Naive thymus-derived CD4-positive, alpha-beta T cell (primary cell): ENCODE results near the gene EXO1. TPM values are rescaled to one million over a fixed set of nuclear protein-coding genes. Genes with fewer than 3 reads are reported as not detected.
"Not testable (repeated sequence)": the region's sequence is repeated elsewhere in the genome, so short reads cannot be mapped to it uniquely, and the experiment has no call there.

Experiments
- ATAC-seq: fragments of 150-1000 bp; cut with Tn5 transposase; 2 replicates; pipeline ENCODE4 v1.10.0; 2021; ENCODE audit warnings: mild to moderate bottlenecking, moderate library complexity
- CTCF ChIA-PET: fragments of 350-600 bp; sonication (Branson Sonifier 250); formaldehyde crosslinking; loops from one replicate; lab custom pipeline; 2021; ENCODE audit warnings: antibody characterized with exemption; lab: Charles Lee
- POLR2A ChIA-PET: fragments of 350-600 bp; sonication (Branson Sonifier 250); formaldehyde crosslinking; loops from one replicate; lab custom pipeline; 2021; ENCODE audit warnings: antibody characterized with exemption, inconsistent platforms; lab: Charles Lee
- DNase-seq, 9 donors: peaks; one replicate each; pipeline versions ENCODE4 v3.0.0 to v3.0.0-alpha.2; 2020 to 2022; ENCODE audit warnings: mixed read lengths in 1 of 9
- H3K27ac ChIP-seq: one replicate; pipeline ENCODE4 v1.7.0; 2013; ENCODE audit warnings: mild to moderate bottlenecking, low read depth, low read length, moderate library complexity
- H3K27me3 ChIP-seq, 2 donors: one replicate each; pipeline ENCODE4 v1.7.0; 2013; ENCODE audit warnings: low read length in 2 of 2, mild to moderate bottlenecking in 2 of 2, moderate library complexity in 2 of 2; ENCODE audit not compliant: control insufficient read depth in 2 of 2, insufficient read depth in 2 of 2
- H3K36me3 ChIP-seq, 3 experiments: 1 replicate in 2 of 3; 2 replicates in 1 of 3; pipeline ENCODE4 v1.7.0; 2013; ENCODE audit warnings: low read length in 3 of 3, mild to moderate bottlenecking in 3 of 3, moderate library complexity in 1 of 3; ENCODE audit not compliant: insufficient read depth in 3 of 3, control insufficient read depth in 2 of 3
- H3K4me1 ChIP-seq, 2 donors: one replicate each; pipeline ENCODE4 v1.7.0; 2013; ENCODE audit warnings: low read length in 2 of 2, mild to moderate bottlenecking in 2 of 2, moderate library complexity in 1 of 2; ENCODE audit not compliant: control insufficient read depth in 2 of 2, insufficient read depth in 2 of 2
- H3K4me3 ChIP-seq: 2 replicates; pipeline ENCODE4 v1.7.0; 2013; ENCODE audit warnings: mild to moderate bottlenecking, low read length
- H3K9me3 ChIP-seq, 3 experiments: 1 replicate in 2 of 3; 2 replicates in 1 of 3; pipeline ENCODE4 v1.7.0; 2013; ENCODE audit warnings: low read length in 3 of 3; ENCODE audit not compliant: control insufficient read depth in 2 of 3
- H3K27ac Mint-ChIP-seq, 9 donors: one replicate each; pipeline ENCODE4 v1.8.0; 2020 to 2022; ENCODE audit warnings: mixed read lengths in 9 of 9, mild to moderate bottlenecking in 8 of 9, moderate library complexity in 5 of 9, inconsistent platforms in 2 of 9
- H3K27me3 Mint-ChIP-seq, 5 donors: one replicate each; pipeline ENCODE4 v1.8.0; 2021 to 2022; ENCODE audit warnings: mixed read lengths in 5 of 5, mild to moderate bottlenecking in 1 of 5
- H3K36me3 Mint-ChIP-seq, 5 donors: one replicate each; pipeline ENCODE4 v1.8.0; 2020 to 2022; ENCODE audit warnings: mixed read lengths in 5 of 5, mild to moderate bottlenecking in 3 of 5, inconsistent platforms in 1 of 5
- H3K4me1 Mint-ChIP-seq, 7 donors: one replicate each; pipeline ENCODE4 v1.8.0; 2020 to 2022; ENCODE audit warnings: mixed read lengths in 7 of 7, mild to moderate bottlenecking in 3 of 7, inconsistent platforms in 1 of 7
- H3K4me3 Mint-ChIP-seq, 10 donors: one replicate each; pipeline ENCODE4 v1.8.0; 2020 to 2022; ENCODE audit warnings: mild to moderate bottlenecking in 10 of 10, mixed read lengths in 10 of 10, moderate library complexity in 6 of 10, inconsistent platforms in 2 of 10
- H3K9me3 Mint-ChIP-seq, 11 donors: one replicate each; pipeline ENCODE4 v1.8.0; 2020 to 2022; ENCODE audit warnings: mixed read lengths in 11 of 11, mild to moderate bottlenecking in 4 of 11, inconsistent platforms in 1 of 11, moderate library complexity in 1 of 11
- intact Hi-C, 2 donors: fragments of 100-400 bp; cut with micrococcal nuclease; formaldehyde crosslinking; loops; one replicate each; pipeline ENCODE4 v1.15.1; 2023
- polyA plus RNA-seq, 2 donors: library from polyadenylated mRNA; unstranded; fragments of 300-500 nt; fragmentation: Illumina TruSeq; gene quantifications; one replicate each; pipeline ENCODE4 v1.2.3, GENCODE V29; 2021
- total RNA-seq, 6 experiments: library from RNA in 5 of 6; stranded (reverse) in 5 of 6; gene quantifications; 1 replicate in 5 of 6; 2 replicates in 1 of 6; pipeline ENCODE4 v1.2.3 and lab custom pipeline; 2021 to 2026

Gene EXO1
- total and polyA plus RNA-seq, 7 experiments from 2014 or later = 0.11 to 29.8 (median 1.0) TPM; not detected in 2

- peaks cover 0 to 2% (median 0%) of the 10 kb centered on the region in 5 donors for H3K36me3 Mint-ChIP-seq
- Histone ChIP-seq H3K27me3 (no peaks in the 10 kb centered on the region), H3K36me3 (peaks cover 0 to 3% (median 0%) of the 10 kb centered on the region in 3 experiments), H3K4me1 (peaks cover 6 to 12% of the 10 kb centered on the region in 2 donors), H3K4me3 (peak overlapping the region; percentile 96), H3K9me3 (no peaks in the 10 kb centered on the region), H3K27ac (peak overlapping the region; percentile 96)
- no peaks in the 10 kb centered on the region for H3K9me3 Mint-ChIP-seq
- H3K27ac Mint-ChIP-seq = peak overlapping the region; percentile 95 to 99 (median 99)
- ChIA-PET CTCF (interaction anchor here (1.1 to 1.5 kb wide), 3 partner anchors 9 to 236 kb away, joined by 4 read pairs; no protein-coding TSS in a partner anchor), POLR2A (interaction anchor here (0.6 to 1.2 kb wide), 2 partner anchors 10 to 18 kb away, joined by 3 read pairs; no protein-coding TSS in a partner anchor)
- peaks cover 0 to 10% (median 5%) of the 10 kb centered on the region in 5 donors for H3K27me3 Mint-ChIP-seq
- H3K4me3 Mint-ChIP-seq = peak overlapping the region; percentile 87 to 99 (median 96)
- ATAC-seq (no peak), DNase-seq (no peak)
- intact Hi-C loops = loop anchor here (1.0 to 5.0 kb wide), 9 partner anchors 170 to 1480 kb away; partner anchors contain the start of genes CEP170 (in 2 of the 2), CHML (in 2 of the 2), FH (in 2 of the 2) and OPN3 (in 2 of the 2)
- peaks cover 7 to 40% (median 17%) of the 10 kb centered on the region in 7 donors for H3K4me1 Mint-ChIP-seq
Measured at GRCh38 chr1:241846862-241847539, 1.0 kb upstream of the EXO1 start.

DNA sequence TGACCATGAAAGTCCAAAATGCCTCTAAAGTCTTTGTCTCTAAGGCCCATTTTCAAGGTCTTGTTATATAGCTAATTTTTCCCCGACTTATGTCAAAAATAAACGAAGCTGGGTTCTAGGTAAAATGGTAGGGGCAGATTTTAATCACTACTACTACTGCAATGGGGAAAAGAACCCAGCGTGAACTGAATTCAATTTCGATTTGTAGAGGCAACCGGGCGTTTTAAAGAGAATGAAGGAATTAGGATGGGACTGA, 536 bp upstream of the EXO1 start:
- H3K36me3 ChIP-seq = peaks cover 0 to 3% (median 0%) of the 10 kb centered on the region in 3 experiments
- Mint-ChIP-seq H3K9me3 (no peaks in the 10 kb centered on the region), H3K4me3 (peak overlapping the region; percentile 87 to 99 (median 96)), H3K4me1 (peaks cover 7 to 42% (median 17%) of the 10 kb centered on the region in 7 donors), H3K36me3 (peaks cover 0 to 2% (median 0%) of the 10 kb centered on the region in 5 donors), H3K27me3 (peaks cover 0 to 9% (median 5%) of the 10 kb centered on the region in 5 donors), H3K27ac (peak overlapping the region; percentile 95 to 99 (median 99))
- CTCF ChIA-PET = interaction anchor here (1.1 to 1.5 kb wide), 3 partner anchors 9 to 236 kb away, joined by 4 read pairs; no protein-coding TSS in a partner anchor
- DNase-seq (no peak), ATAC-seq (no peak)
- H3K9me3 ChIP-seq = no peaks in the 10 kb centered on the region
- H3K4me1 ChIP-seq = peaks cover 6 to 12% of the 10 kb centered on the region in 2 donors
- H3K27ac ChIP-seq = peak overlapping the region; percentile 96
- no peaks in the 10 kb centered on the region for H3K27me3 ChIP-seq
- H3K4me3 ChIP-seq = peak overlapping the region; percentile 96
- POLR2A ChIA-PET = interaction anchor here (0.6 to 1.2 kb wide), 3 partner anchors 10 to 220 kb away, joined by 3 to 4 read pairs (median 3); no protein-coding TSS in a partner anchor
- intact Hi-C loops = loop anchor here (1.0 to 5.0 kb wide), 9 partner anchors 170 to 1480 kb away; partner anchors contain the start of genes CEP170 (in 2 of the 2), CHML (in 2 of the 2), FH (in 2 of the 2) and OPN3 (in 2 of the 2)

- Histone ChIP-seq H3K4me1 (peaks cover 6 to 12% of the 10 kb centered on the region in 2 donors), H3K36me3 (peaks cover 0 to 3% (median 0%) of the 10 kb centered on the region in 3 experiments), H3K27ac (no peak overlapping the region), H3K9me3 (no peaks in the 10 kb centered on the region), H3K27me3 (no peaks in the 10 kb centered on the region), H3K4me3 (peak overlapping the region; percentile 96)
- ATAC-seq (no peak), DNase-seq (no peak)
- Mint-ChIP-seq H3K9me3 (no peaks in the 10 kb centered on the region), H3K36me3 (peaks cover 0 to 8% (median 0%) of the 10 kb centered on the region in 5 donors), H3K27ac (peak overlapping the region in 8 of 9 donors; percentile 47 to 99 (median 97)), H3K27me3 (peaks cover 0 to 4% (median 0%) of the 10 kb centered on the region in 5 donors), H3K4me1 (peaks cover 7 to 42% (median 17%) of the 10 kb centered on the region in 7 donors), H3K4me3 (peak overlapping the region; percentile 87 to 99 (median 96))
- CTCF ChIA-PET = no interaction called here
- POLR2A ChIA-PET = no interaction called here
- intact Hi-C loops = loop anchor here in 1 of 2 donors (1.0 to 5.0 kb wide), 2 partner anchors 149 to 1478 kb away; no protein-coding TSS in a partner anchor
Measured at GRCh38 chr1:241848686-241849344, 811 bp downstream of the EXO1 start.

- Mint-ChIP-seq H3K4me1 (peaks cover 7 to 43% (median 17%) of the 10 kb centered on the region in 7 donors), H3K36me3 (peaks cover 0 to 12% (median 0%) of the 10 kb centered on the region in 5 donors), H3K27me3 (peaks cover 0 to under 1% (median 0%) of the 10 kb centered on the region in 5 donors), H3K9me3 (no peaks in the 10 kb centered on the region), H3K27ac (peak overlapping the region in 2 of 9 donors; percentile 95 to 99), H3K4me3 (peak overlapping the region in 6 of 10 donors; percentile 12 to 97 (median 91))
- Histone ChIP-seq H3K27me3 (no peaks in the 10 kb centered on the region), H3K27ac (no peak overlapping the region), H3K4me1 (peaks cover 6 to 12% of the 10 kb centered on the region in 2 donors), H3K36me3 (peaks cover 0 to 3% (median 0%) of the 10 kb centered on the region in 3 experiments), H3K9me3 (no peaks in the 10 kb centered on the region), H3K4me3 (no peak overlapping the region)
- DNase-seq (no peak), ATAC-seq (no peak)
- intact Hi-C loops = loop anchor here in 1 of 2 donors (5.0 kb wide), 1 partner anchor 1478 kb away; no protein-coding TSS in a partner anchor
- CTCF ChIA-PET = no interaction called here
- POLR2A ChIA-PET = no interaction called here
Measured at GRCh38 chr1:241849345-241849695, 1.3 kb downstream of the EXO1 start.

DNA sequence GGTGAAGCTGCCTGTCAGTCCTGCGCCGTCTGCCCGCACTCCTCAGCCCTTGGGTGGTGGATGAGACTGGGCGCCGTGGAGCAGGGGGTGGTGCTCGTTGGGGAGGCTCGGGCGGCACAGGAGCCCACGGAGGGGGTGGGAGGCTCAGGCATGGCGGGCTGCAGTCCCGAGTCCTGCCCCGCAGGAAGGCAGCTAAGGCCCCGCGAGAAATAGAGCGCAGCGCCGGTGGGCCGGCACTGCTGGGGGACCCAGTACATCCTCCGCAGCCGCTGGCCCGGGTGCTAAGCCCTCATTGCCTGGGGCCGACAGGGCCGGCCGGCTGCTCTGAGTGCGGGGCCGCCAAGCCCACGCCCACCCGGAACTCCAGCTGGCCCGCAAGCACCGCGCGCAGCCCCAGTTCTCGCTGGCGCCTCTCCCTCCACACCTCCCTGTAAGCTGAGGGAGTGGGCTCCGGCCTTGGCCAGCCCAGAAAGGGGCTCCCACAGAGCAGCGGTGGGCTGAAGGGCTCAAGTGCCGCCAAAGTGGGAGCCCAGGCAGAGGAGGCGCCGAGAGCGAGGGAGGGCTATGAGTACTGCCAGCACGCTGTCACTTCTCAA, 7.6 kb downstream of the EXO1 start:
- H3K9me3 Mint-ChIP-seq, H3K4me1 ChIP-seq, H3K27me3 Mint-ChIP-seq, H3K27me3 ChIP-seq, CTCF ChIA-PET, intact Hi-C loops, H3K4me3 ChIP-seq, DNase-seq, POLR2A ChIA-PET, H3K36me3 ChIP-seq, H3K27ac ChIP-seq, H3K4me3 Mint-ChIP-seq, ATAC-seq, H3K27ac Mint-ChIP-seq, H3K9me3 ChIP-seq: not testable (repeated sequence)
- H3K4me1 Mint-ChIP-seq = peaks cover 0 to 15% (median 0%) of the 10 kb centered on the region in 7 donors
- H3K36me3 Mint-ChIP-seq = peaks cover 0 to 18% (median 0%) of the 10 kb centered on the region in 5 donors

GRCh38 chr1:241857131-241857530, 9.1 kb downstream of the EXO1 start:
- H3K36me3 Mint-ChIP-seq = peaks cover 0 to 19% (median 0%) of the 10 kb centered on the region in 5 donors
- Histone ChIP-seq H3K27me3 (no peaks in the 10 kb centered on the region), H3K9me3 (no peaks in the 10 kb centered on the region), H3K27ac (no peak overlapping the region), H3K36me3 (no peaks in the 10 kb centered on the region), H3K4me3 (no peak overlapping the region), H3K4me1 (peaks cover 0 to 3% of the 10 kb centered on the region in 2 donors)
- H3K4me3 Mint-ChIP-seq = no peak overlapping the region
- intact Hi-C loops = no loop called here
- DNase-seq (no peak), ATAC-seq (no peak)
- CTCF ChIA-PET = no interaction called here
- POLR2A ChIA-PET = no interaction called here
- no peak overlapping the region for H3K27ac Mint-ChIP-seq
- no peaks in the 10 kb centered on the region for H3K27me3 Mint-ChIP-seq
- peaks cover 0 to 7% (median 0%) of the 10 kb centered on the region in 7 donors for H3K4me1 Mint-ChIP-seq
- H3K9me3 Mint-ChIP-seq = peaks cover 0 to 1% (median 0%) of the 10 kb centered on the region in 11 donors
